H1 (cell line): ENCODE measurements around the gene ENTPD1.

ENCODE experiments used
- ATF3 ChIP-seq: IDR thresholded peaks from 2 replicates; pipeline ENCODE4 v1.6.1; 2011; ENCODE audit warnings: low read depth, mild to moderate bottlenecking, low read length; ENCODE audit not compliant: insufficient read depth
- EGR1 ChIP-seq: IDR thresholded peaks from 2 replicates; pipeline ENCODE4 v1.6.1; 2011; ENCODE audit warnings: low read depth, low read length, borderline replicate concordance
- TCF12 ChIP-seq: IDR thresholded peaks from 2 replicates; pipeline ENCODE4 v1.6.1; 2011; ENCODE audit warnings: low read depth, mild to moderate bottlenecking, low read length
- TF ChIP-seq, protein P1 (sequence below), 3 experiments: IDR thresholded peaks; 1 replicate in 2 of 3; 2 replicates in 1 of 3; pipeline versions ENCODE4 v1.5.1 to v1.6.1; 2011; ENCODE audit warnings: low read length in 3 of 3, mild to moderate bottlenecking in 3 of 3, inconsistent platforms in 2 of 3, low read depth in 1 of 3, moderate library complexity in 1 of 3; ENCODE audit not compliant: insufficient read depth in 1 of 3; ENCODE audit errors: control extremely low read depth in 1 of 3

GRCh38 chr10:95787447-95787846, 31.5 kb downstream of the ENTPD1 start:
- no peak for TF ChIP-seq EGR1
- TF ChIP-seq TCF12: no peak
- TF ChIP-seq, protein P1, sequence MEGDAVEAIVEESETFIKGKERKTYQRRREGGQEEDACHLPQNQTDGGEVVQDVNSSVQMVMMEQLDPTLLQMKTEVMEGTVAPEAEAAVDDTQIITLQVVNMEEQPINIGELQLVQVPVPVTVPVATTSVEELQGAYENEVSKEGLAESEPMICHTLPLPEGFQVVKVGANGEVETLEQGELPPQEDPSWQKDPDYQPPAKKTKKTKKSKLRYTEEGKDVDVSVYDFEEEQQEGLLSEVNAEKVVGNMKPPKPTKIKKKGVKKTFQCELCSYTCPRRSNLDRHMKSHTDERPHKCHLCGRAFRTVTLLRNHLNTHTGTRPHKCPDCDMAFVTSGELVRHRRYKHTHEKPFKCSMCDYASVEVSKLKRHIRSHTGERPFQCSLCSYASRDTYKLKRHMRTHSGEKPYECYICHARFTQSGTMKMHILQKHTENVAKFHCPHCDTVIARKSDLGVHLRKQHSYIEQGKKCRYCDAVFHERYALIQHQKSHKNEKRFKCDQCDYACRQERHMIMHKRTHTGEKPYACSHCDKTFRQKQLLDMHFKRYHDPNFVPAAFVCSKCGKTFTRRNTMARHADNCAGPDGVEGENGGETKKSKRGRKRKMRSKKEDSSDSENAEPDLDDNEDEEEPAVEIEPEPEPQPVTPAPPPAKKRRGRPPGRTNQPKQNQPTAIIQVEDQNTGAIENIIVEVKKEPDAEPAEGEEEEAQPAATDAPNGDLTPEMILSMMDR (IDR thresholded peaks at IDR 0.05; ENCODE audit: control extremely low read depth in 1 of 3, insufficient read depth in 1 of 3, low read depth in 1 of 3, low read length in 3 of 3): no peak
- no peak for TF ChIP-seq ATF3
